Measurements from ENCODE around the gene PXK. TPM values are rescaled to one million over a fixed set of nuclear protein-coding genes. Genes with fewer than 3 reads are reported as not detected.

PXK gene
- total and polyA plus RNA-seq, 2 donors from 2014 or later, result 21.6 to 24.8 TPM

GRCh38 chr3:58323529-58324390 is 8.9 kb upstream of the PXK start:
- no peak overlapping the region for H3K27ac ChIP-seq (ENCODE audit: low read depth in 2 of 2, low read length in 2 of 2)
- peaks cover 0 to 10% (median 4%) of the 10 kb centered on the region in 3 donors for H3K4me1 ChIP-seq (ENCODE audit: control insufficient read depth in 2 of 3, insufficient read depth in 2 of 3, low read depth in 1 of 3, low read length in 3 of 3)
- no peaks in the 10 kb centered on the region for H3K9me3 ChIP-seq (ENCODE audit: control insufficient read depth in 2 of 3, insufficient read depth in 1 of 3, low read length in 3 of 3)
- no peaks in the 10 kb centered on the region for H3K27me3 ChIP-seq (ENCODE audit: control insufficient read depth, insufficient read depth, low read length)
- no peak for FAIRE-seq
- no peak for TF ChIP-seq CTCF (IDR thresholded peaks at IDR 0.05; ENCODE audit: borderline replicate concordance, extremely low read depth, insufficient read depth)
- intact Hi-C loops (cut with DNase I), result loop anchor here (10.0 kb wide), 1 partner anchor 301 kb away; no protein-coding TSS in a partner anchor
- no peak for DNase-seq
- no peak overlapping the region for H3K9ac ChIP-seq (ENCODE audit: low read length in 3 of 3)
- H3K36me3 ChIP-seq (ENCODE audit: control insufficient read depth in 2 of 3, insufficient read depth in 3 of 3, low read length in 3 of 3), result peaks cover 2 to 3% (median 2%) of the 10 kb centered on the region in 3 donors
- H3K4me3 ChIP-seq (ENCODE audit: low read length in 3 of 3), result no peak overlapping the region

- TF ChIP-seq CTCF (IDR thresholded peaks at IDR 0.05; ENCODE audit: borderline replicate concordance, extremely low read depth, insufficient read depth), result no peak
- peaks cover 0 to 2% (median 2%) of the 10 kb centered on the region in 3 donors for H3K36me3 ChIP-seq (ENCODE audit: control insufficient read depth in 2 of 3, insufficient read depth in 3 of 3, low read length in 3 of 3)
Observed at GRCh38 chr3:58324391-58325390, 8.0 kb upstream of the PXK start.

GRCh38 chr3:58325525-58325992 is 7.1 kb upstream of the PXK start:
- Histone ChIP-seq H3K9me3 (ENCODE audit: control insufficient read depth in 2 of 3, insufficient read depth in 1 of 3, low read length in 3 of 3) (no peaks in the 10 kb centered on the region), H3K4me1 (ENCODE audit: control insufficient read depth in 2 of 3, insufficient read depth in 2 of 3, low read depth in 1 of 3, low read length in 3 of 3) (peaks cover 0 to 10% (median 4%) of the 10 kb centered on the region in 3 donors), H3K4me3 (ENCODE audit: low read length in 3 of 3) (no peak overlapping the region), H3K27me3 (ENCODE audit: control insufficient read depth, insufficient read depth, low read length) (no peaks in the 10 kb centered on the region), H3K36me3 (ENCODE audit: control insufficient read depth in 2 of 3, insufficient read depth in 3 of 3, low read length in 3 of 3) (peaks cover 0 to 2% (median 0%) of the 10 kb centered on the region in 3 donors), H3K27ac (ENCODE audit: low read depth in 2 of 2, low read length in 2 of 2) (peak overlapping the region; percentile 62 to 79), H3K9ac (ENCODE audit: low read length in 3 of 3) (no peak overlapping the region)
- TF ChIP-seq CTCF (IDR thresholded peaks at IDR 0.05; ENCODE audit: borderline replicate concordance, extremely low read depth, insufficient read depth), result no peak
- FAIRE-seq, result no peak
- intact Hi-C loops (cut with DNase I), result loop anchor here (10.0 kb wide), 1 partner anchor 299 kb away; no protein-coding TSS in a partner anchor
- peak in 1 of 5 donors; percentile 48 for DNase-seq

More at GRCh38 chr3:58324391-58325390, 8.0 kb upstream of the PXK start:
- H3K4me3 ChIP-seq (ENCODE audit: low read length in 3 of 3), result no peak overlapping the region
- DNase-seq (no peak), FAIRE-seq (no peak)
- no peaks in the 10 kb centered on the region for H3K27me3 ChIP-seq (ENCODE audit: control insufficient read depth, insufficient read depth, low read length)
- H3K27ac ChIP-seq (ENCODE audit: low read depth in 2 of 2, low read length in 2 of 2), result peak overlapping the region; percentile 36 to 79
- intact Hi-C loops (cut with DNase I), result loop anchor here (10.0 kb wide), 1 partner anchor 300 kb away; no protein-coding TSS in a partner anchor
- no peaks in the 10 kb centered on the region for H3K9me3 ChIP-seq (ENCODE audit: control insufficient read depth in 2 of 3, insufficient read depth in 1 of 3, low read length in 3 of 3)
- H3K9ac ChIP-seq (ENCODE audit: low read length in 3 of 3), result no peak overlapping the region
- peaks cover 0 to 10% (median 4%) of the 10 kb centered on the region in 3 donors for H3K4me1 ChIP-seq (ENCODE audit: control insufficient read depth in 2 of 3, insufficient read depth in 2 of 3, low read depth in 1 of 3, low read length in 3 of 3)

Measured in kidney (tissue), 14 donors.